Activated B cell treated with CpG ODN at 0.5 μM for 24 hours (primary cell): ENCODE results near the gene TRAP1. TPM values are rescaled to one million over a fixed set of nuclear protein-coding genes. Genes with fewer than 3 reads are reported as not detected.

Experiments used
- ATAC-seq: fragments of 200-7000 bp; cut with Tn5 transposase; one replicate; pipeline ENCODE4 v1.10.0; 2021; ENCODE audit warnings: low read depth, mild to moderate bottlenecking, moderate library complexity
- CTCF ChIA-PET: fragments of 350-600 bp; sonication (Branson Sonifier 250); formaldehyde crosslinking; loops from one replicate; lab custom pipeline; 2021; ENCODE audit warnings: antibody characterized with exemption; lab: Charles Lee
- POLR2A ChIA-PET: fragments of 350-600 bp; sonication (Branson Sonifier 250); formaldehyde crosslinking; loops from one replicate; lab custom pipeline; 2021; ENCODE audit warnings: antibody characterized with exemption; lab: Charles Lee
- DNase-seq: peaks from one replicate; pipeline ENCODE4 v3.0.0; 2022
- H3K27ac Mint-ChIP-seq: one replicate; pipeline ENCODE4 v1.8.0; 2020; ENCODE audit warnings: mixed read lengths
- H3K27me3 Mint-ChIP-seq: one replicate; pipeline ENCODE4 v1.8.0; 2021; ENCODE audit warnings: mixed read lengths
- H3K36me3 Mint-ChIP-seq: one replicate; pipeline ENCODE4 v1.8.0; 2021; ENCODE audit warnings: low read depth, mixed read lengths
- H3K4me1 Mint-ChIP-seq: one replicate; pipeline ENCODE4 v1.8.0; 2021; ENCODE audit warnings: mixed read lengths
- H3K4me3 Mint-ChIP-seq: one replicate; pipeline ENCODE4 v1.8.0; 2020; ENCODE audit warnings: mild to moderate bottlenecking, mixed read lengths
- H3K9me3 Mint-ChIP-seq: one replicate; pipeline ENCODE4 v1.8.0; 2020; ENCODE audit warnings: mixed read lengths
- intact Hi-C: fragments of 100-400 bp; cut with micrococcal nuclease; formaldehyde crosslinking; loops from one replicate; pipeline ENCODE4 v1.15.1; 2024
- total RNA-seq: library from RNA; stranded (reverse); gene quantifications from 2 replicates; pipeline ENCODE4 v1.2.3, GENCODE V29; 2022
- TF ChIP-seq, protein P1 (sequence below): fragments of 200-600 bp; IDR thresholded peaks from one replicate; pipeline ENCODE4 v1.8.0; 2022; ENCODE audit warnings: antibody characterized with exemption, mild to moderate bottlenecking

Gene TRAP1
- total RNA-seq, 1 donor from 2014 or later, result 82.2 TPM

GRCh38 chr16:3681206-3681605 is 36.1 kb downstream of the TRAP1 start:
- intact Hi-C loops, result no loop called here
- H3K36me3 Mint-ChIP-seq, result peaks cover 58% of the 10 kb centered on the region
- ATAC-seq (no peak), DNase-seq (no peak)
- TF ChIP-seq, protein P1, sequence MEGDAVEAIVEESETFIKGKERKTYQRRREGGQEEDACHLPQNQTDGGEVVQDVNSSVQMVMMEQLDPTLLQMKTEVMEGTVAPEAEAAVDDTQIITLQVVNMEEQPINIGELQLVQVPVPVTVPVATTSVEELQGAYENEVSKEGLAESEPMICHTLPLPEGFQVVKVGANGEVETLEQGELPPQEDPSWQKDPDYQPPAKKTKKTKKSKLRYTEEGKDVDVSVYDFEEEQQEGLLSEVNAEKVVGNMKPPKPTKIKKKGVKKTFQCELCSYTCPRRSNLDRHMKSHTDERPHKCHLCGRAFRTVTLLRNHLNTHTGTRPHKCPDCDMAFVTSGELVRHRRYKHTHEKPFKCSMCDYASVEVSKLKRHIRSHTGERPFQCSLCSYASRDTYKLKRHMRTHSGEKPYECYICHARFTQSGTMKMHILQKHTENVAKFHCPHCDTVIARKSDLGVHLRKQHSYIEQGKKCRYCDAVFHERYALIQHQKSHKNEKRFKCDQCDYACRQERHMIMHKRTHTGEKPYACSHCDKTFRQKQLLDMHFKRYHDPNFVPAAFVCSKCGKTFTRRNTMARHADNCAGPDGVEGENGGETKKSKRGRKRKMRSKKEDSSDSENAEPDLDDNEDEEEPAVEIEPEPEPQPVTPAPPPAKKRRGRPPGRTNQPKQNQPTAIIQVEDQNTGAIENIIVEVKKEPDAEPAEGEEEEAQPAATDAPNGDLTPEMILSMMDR, result no peak
- CTCF ChIA-PET, result interaction anchor here (1.2 kb wide), 1 partner anchor 258 kb away, joined by 3 read pairs; no protein-coding TSS in a partner anchor
- no peak overlapping the region for H3K27ac Mint-ChIP-seq
- H3K27me3 Mint-ChIP-seq, result no peaks in the 10 kb centered on the region
- H3K9me3 Mint-ChIP-seq, result no peaks in the 10 kb centered on the region
- H3K4me3 Mint-ChIP-seq, result no peak overlapping the region
- POLR2A ChIA-PET, result no interaction called here
- no peaks in the 10 kb centered on the region for H3K4me1 Mint-ChIP-seq

DNA sequence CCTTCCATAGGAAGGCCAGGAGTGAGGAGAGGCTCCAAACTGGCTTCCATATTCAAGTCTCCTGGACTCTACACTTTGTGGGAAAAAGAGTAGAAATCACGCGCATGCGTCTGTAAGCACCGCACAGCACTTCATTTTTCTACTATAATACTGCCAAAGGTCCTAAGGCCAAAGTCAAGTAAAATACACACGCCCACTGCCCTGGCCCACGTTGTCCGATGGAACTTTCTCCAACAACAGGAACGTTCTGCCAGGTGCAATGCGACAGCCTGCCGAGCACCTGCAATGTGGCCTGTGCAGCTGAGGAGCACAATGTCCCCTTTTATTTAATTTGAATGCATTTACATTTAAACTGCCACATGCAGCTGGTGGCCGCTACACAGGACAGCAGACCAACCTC is 39.3 kb downstream of the TRAP1 start:
- TF ChIP-seq, protein P1, result no peak
- CTCF ChIA-PET, result no interaction called here
- H3K36me3 Mint-ChIP-seq, result peaks cover 62% of the 10 kb centered on the region
- no peak for ATAC-seq
- H3K9me3 Mint-ChIP-seq, result no peaks in the 10 kb centered on the region
- H3K27ac Mint-ChIP-seq, result no peak overlapping the region
- DNase-seq, result no peak
- no peaks in the 10 kb centered on the region for H3K27me3 Mint-ChIP-seq
- POLR2A ChIA-PET, result no interaction called here
- intact Hi-C loops, result no loop called here
- H3K4me1 Mint-ChIP-seq, result no peaks in the 10 kb centered on the region
- H3K4me3 Mint-ChIP-seq, result no peak overlapping the region

GRCh38 chr16:3675601-3676130 is 41.7 kb downstream of the TRAP1 start:
- no peaks in the 10 kb centered on the region for H3K9me3 Mint-ChIP-seq
- ChIA-PET POLR2A (interaction anchor here (0.6 kb wide), 1 partner anchor 828 kb away, joined by 4 read pairs; no protein-coding TSS in a partner anchor), CTCF (no interaction called here)
- H3K27me3 Mint-ChIP-seq, result no peaks in the 10 kb centered on the region
- intact Hi-C loops, result no loop called here
- peaks cover 65% of the 10 kb centered on the region for H3K36me3 Mint-ChIP-seq
- H3K27ac Mint-ChIP-seq, result no peak overlapping the region
- no peak for ATAC-seq
- no peak overlapping the region for H3K4me3 Mint-ChIP-seq
- H3K4me1 Mint-ChIP-seq, result no peaks in the 10 kb centered on the region
- no peak for DNase-seq
- TF ChIP-seq, protein P1, result no peak

- no peak for DNase-seq
- no peaks in the 10 kb centered on the region for H3K9me3 Mint-ChIP-seq
- intact Hi-C loops, result no loop called here
Measured at GRCh38 chr16:3674513-3675295, 42.6 kb downstream of the TRAP1 start.

More at GRCh38 chr16:3674513-3675295, 42.6 kb downstream of the TRAP1 start:
- Mint-ChIP-seq H3K27me3 (no peaks in the 10 kb centered on the region), H3K4me1 (no peaks in the 10 kb centered on the region), H3K4me3 (no peak overlapping the region), H3K27ac (no peak overlapping the region), H3K36me3 (peaks cover 65% of the 10 kb centered on the region)
- POLR2A ChIA-PET, result no interaction called here
- ATAC-seq, result no peak
- CTCF ChIA-PET, result no interaction called here
- TF ChIP-seq, protein P1, result no peak
